ENCODE data around the gene KIRREL3. TPM values are rescaled to one million over a fixed set of nuclear protein-coding genes. Genes with fewer than 3 reads are reported as not detected.

The KIRREL3 gene
- total and polyA plus RNA-seq, 9 of the 15 experiments (the other 6 are each of a cell fraction or from before 2014, with no cell fraction given), result 0.04 to 0.10 TPM; not detected in 7

DNA sequence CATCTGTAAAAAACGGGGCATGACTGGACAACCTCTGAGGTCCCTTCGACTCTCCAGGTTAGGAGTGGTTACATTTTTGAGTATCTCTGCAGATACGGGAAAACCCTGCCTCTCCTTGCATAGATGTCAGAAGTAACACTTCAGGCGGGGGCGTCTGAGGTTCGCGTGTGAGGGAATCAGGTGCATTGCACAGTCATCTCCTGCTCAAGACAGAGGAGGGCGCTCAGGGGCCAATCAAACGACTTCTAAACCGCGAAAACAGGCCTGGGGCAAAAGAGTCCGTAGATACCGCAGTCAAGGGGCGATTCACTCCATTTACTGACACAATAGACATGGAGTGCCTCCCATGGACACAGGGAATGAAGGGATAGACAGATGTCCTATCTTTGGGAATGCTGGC is 31.7 kb downstream of the KIRREL3 start:
- no peaks in the 10 kb centered on the region for H3K9me3 ChIP-seq (replicated peaks; ENCODE audit: control insufficient read depth, insufficient read depth, low read depth, low read length)
- CTCF ChIA-PET (ENCODE audit: low intra/inter-chr PET ratio), result no interaction called here
- no peak overlapping the region for H3K4me3 ChIP-seq
- H3K9ac ChIP-seq (ENCODE audit: insufficient read depth in 1 of 2, low read depth in 2 of 2, low read length in 2 of 2), result no peak overlapping the region
- H3K27ac ChIP-seq (ENCODE audit: extremely low read depth, low read depth, low read length), result no peak overlapping the region
- FAIRE-seq, result no peak
- no peaks in the 10 kb centered on the region for H3K79me2 ChIP-seq (ENCODE audit: control insufficient read depth, insufficient read depth, low read length)
- H3K4me1 ChIP-seq (replicated peaks in 1 of 2; ENCODE audit: control insufficient read depth in 2 of 2, insufficient read depth in 2 of 2, low read length in 2 of 2), result no peaks in the 10 kb centered on the region
- DNase-seq (ENCODE audit: extremely low read depth in 1 of 4, low spot score in 3 of 4), result peak in 2 of 4 experiments; percentile 3 to 7
- intact Hi-C loops (cut with micrococcal nuclease), result loop anchor here (5.0 kb wide), 1 partner anchor 252 kb away; no protein-coding TSS in a partner anchor
- BruUV-seq (replicated peaks), result no TSS peak
- no peak overlapping the region for H2AFZ ChIP-seq (ENCODE audit: low read depth, low read length)
- 0% methylated on average over 14 of the region's 14 CpGs for WGBS (ENCODE audit: insufficient coverage, low coverage, missing lambda C conversion rate)
- peak; percentile 63 for ATAC-seq
- H4K20me1 ChIP-seq (replicated peaks; ENCODE audit: control insufficient read depth, insufficient read depth, low read length), result no peaks in the 10 kb centered on the region
- in situ Hi-C loops (cut with MboI), result no loop called here
- no peak for TF ChIP-seq C11orf30 (IDR thresholded peaks at IDR 0.05; ENCODE audit: low read depth)
- TF ChIP-seq, protein P1, sequence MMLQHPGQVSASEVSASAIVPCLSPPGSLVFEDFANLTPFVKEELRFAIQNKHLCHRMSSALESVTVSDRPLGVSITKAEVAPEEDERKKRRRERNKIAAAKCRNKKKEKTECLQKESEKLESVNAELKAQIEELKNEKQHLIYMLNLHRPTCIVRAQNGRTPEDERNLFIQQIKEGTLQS (IDR thresholded peaks at IDR 0.05), result no peak
- TF ChIP-seq, protein P1 (CRISPR knock-in tag; conservative IDR thresholded peaks at IDR 0.05), result no peak
- peak; percentile 32 for TF ChIP-seq EGR1 (conservative IDR thresholded peaks at IDR 0.05)
- POLR2A ChIA-PET, result no interaction called here
- H3K36me3 ChIP-seq (ENCODE audit: control insufficient read depth, insufficient read depth, low read length), result no peaks in the 10 kb centered on the region
- H3K9me1 ChIP-seq (ENCODE audit: control insufficient read depth, insufficient read depth, low read length), result no peaks in the 10 kb centered on the region
- peaks cover 0 to 8% of the 10 kb centered on the region in 2 experiments; a peak in 1 of 5 replicates for H3K27me3 ChIP-seq (ENCODE audit: control insufficient read depth in 2 of 2, insufficient read depth in 2 of 2, low read length in 2 of 2)
- H3K4me2 ChIP-seq (ENCODE audit: insufficient read depth, low read length), result no peak overlapping the region

DNA sequence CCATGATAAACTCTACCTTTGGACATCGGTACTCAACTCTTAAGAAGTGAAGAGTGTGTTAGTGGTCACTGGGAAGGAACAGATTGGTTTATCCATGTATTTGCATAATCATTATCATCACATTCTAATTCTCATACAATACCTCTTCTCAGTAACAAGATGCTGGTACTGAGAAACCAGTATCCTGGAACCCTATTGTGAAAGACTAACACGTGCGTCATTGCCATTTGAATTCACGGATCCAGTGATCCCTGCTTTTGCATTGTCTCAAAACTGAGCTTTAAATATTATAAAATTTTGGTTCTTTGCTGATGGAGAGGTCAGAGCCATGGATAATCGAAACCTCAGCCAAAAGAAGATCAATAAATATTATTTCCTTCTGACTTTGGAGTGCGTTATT is 35.2 kb downstream of the KIRREL3 start:
- no peak for FAIRE-seq
- in situ Hi-C loops (cut with MboI) (no loop called here), intact Hi-C loops (cut with micrococcal nuclease) (loop anchor here (5.0 kb wide), 1 partner anchor 248 kb away; no protein-coding TSS in a partner anchor)
- no peaks in the 10 kb centered on the region for H3K9me1 ChIP-seq (ENCODE audit: control insufficient read depth, insufficient read depth, low read length)
- no peaks in the 10 kb centered on the region for H3K79me2 ChIP-seq (ENCODE audit: control insufficient read depth, insufficient read depth, low read length)
- ChIA-PET CTCF (ENCODE audit: low intra/inter-chr PET ratio) (no interaction called here), POLR2A (no interaction called here)
- peaks cover 0 to 8% of the 10 kb centered on the region in 2 experiments; a peak in 1 of 5 replicates for H3K27me3 ChIP-seq (ENCODE audit: control insufficient read depth in 2 of 2, insufficient read depth in 2 of 2, low read length in 2 of 2)
- no peak overlapping the region for H3K27ac ChIP-seq (ENCODE audit: extremely low read depth, low read depth, low read length)
- H3K9ac ChIP-seq (ENCODE audit: insufficient read depth in 1 of 2, low read depth in 2 of 2, low read length in 2 of 2), result no peak overlapping the region
- H3K9me3 ChIP-seq (replicated peaks; ENCODE audit: control insufficient read depth, insufficient read depth, low read depth, low read length), result no peaks in the 10 kb centered on the region
- no peak overlapping the region for H3K4me3 ChIP-seq
- H3K4me2 ChIP-seq (ENCODE audit: insufficient read depth, low read length), result no peak overlapping the region
- H4K20me1 ChIP-seq (replicated peaks; ENCODE audit: control insufficient read depth, insufficient read depth, low read length), result no peaks in the 10 kb centered on the region
- DNase-seq (ENCODE audit: extremely low read depth in 1 of 4, low spot score in 3 of 4), result no peak
- TF ChIP-seq FIP1L1 (IDR thresholded peaks at IDR 0.05; ENCODE audit: low read depth, low read length, poor library complexity, severe bottlenecking) (no peak), SREBF1 (IDR thresholded peaks at IDR 0.05; ENCODE audit: borderline replicate concordance, low read depth, low read length) (no peak), CTBP1 (IDR thresholded peaks at IDR 0.05; ENCODE audit: borderline replicate concordance) (no peak), ZKSCAN1 (IDR thresholded peaks at IDR 0.05; ENCODE audit: low read depth, low read length) (no peak), ZNF830 (CRISPR knock-in tag; IDR thresholded peaks at IDR 0.05) (no peak)
- no peak for ATAC-seq
- BruUV-seq (replicated peaks), result no TSS peak
- no peaks in the 10 kb centered on the region for H3K36me3 ChIP-seq (ENCODE audit: control insufficient read depth, insufficient read depth, low read length)
- H3K4me1 ChIP-seq (replicated peaks in 1 of 2; ENCODE audit: control insufficient read depth in 2 of 2, insufficient read depth in 2 of 2, low read length in 2 of 2), result no peaks in the 10 kb centered on the region
- WGBS (ENCODE audit: insufficient coverage, low coverage, missing lambda C conversion rate), result 1% methylated on average over 6 of the region's 6 CpGs
- no peak overlapping the region for H2AFZ ChIP-seq (ENCODE audit: low read depth, low read length)

All from K562 (cell line).